Calu3 (cell line): ENCODE results near the gene CTNNA2. TPM values are rescaled to one million over a fixed set of nuclear protein-coding genes. Genes with fewer than 3 reads are reported as not detected.

Source experiments
- BruUV-seq: library from RNA; stranded (reverse); fragments of 400-500 nt; replicated peaks from 2 replicates; lab custom pipeline; 2021; lab: Mats Ljungman, UMichigan
- CTCF ChIA-PET: fragments of 300-600 bp; sonication (Branson Sonifier 250); formaldehyde crosslinking; loops from one replicate; lab custom pipeline; 2022; ENCODE audit warnings: antibody characterized with exemption; lab: Charles Lee
- DNase-seq: peaks from one replicate; pipeline ENCODE4 v3.0.0; 2022
- H3K27ac Mint-ChIP-seq: one replicate; pipeline ENCODE4 v1.8.0; 2022; ENCODE audit warnings: mixed read lengths; ENCODE audit not compliant: unreplicated experiment
- H3K27me3 Mint-ChIP-seq: one replicate; pipeline ENCODE4 v1.8.0; 2022; ENCODE audit warnings: mixed read lengths; ENCODE audit not compliant: unreplicated experiment
- H3K36me3 Mint-ChIP-seq: one replicate; pipeline ENCODE4 v1.8.0; 2022; ENCODE audit warnings: mild to moderate bottlenecking, moderate library complexity, mixed read lengths; ENCODE audit not compliant: insufficient read depth, unreplicated experiment
- H3K4me1 Mint-ChIP-seq: one replicate; pipeline ENCODE4 v1.8.0; 2022; ENCODE audit warnings: mild to moderate bottlenecking, low read depth, mixed read lengths; ENCODE audit not compliant: unreplicated experiment
- H3K4me3 Mint-ChIP-seq: one replicate; pipeline ENCODE4 v1.8.0; 2022; ENCODE audit warnings: mild to moderate bottlenecking, low read depth, moderate library complexity, mixed read lengths; ENCODE audit not compliant: unreplicated experiment
- H3K9me3 Mint-ChIP-seq: one replicate; pipeline ENCODE4 v1.8.0; 2022; ENCODE audit warnings: low read depth, mixed read lengths; ENCODE audit not compliant: unreplicated experiment
- CTCF ChIP-seq: fragments of 200-600 bp; IDR thresholded peaks from one replicate; pipeline ENCODE4 v1.8.0; 2022; ENCODE audit warnings: antibody characterized with exemption; ENCODE audit not compliant: unreplicated experiment
- intact Hi-C: fragments of 100-400 bp; cut with micrococcal nuclease; formaldehyde crosslinking; loops from one replicate; pipeline ENCODE4 v1.10.0; 2022; ENCODE audit not compliant: unreplicated experiment
- total RNA-seq: library from RNA; stranded (reverse); gene quantifications from 2 replicates; pipeline ENCODE4 v1.2.3, GENCODE V29; 2022

Gene CTNNA2
- total RNA-seq, 1 experiment from 2014 or later = not detected

DNA sequence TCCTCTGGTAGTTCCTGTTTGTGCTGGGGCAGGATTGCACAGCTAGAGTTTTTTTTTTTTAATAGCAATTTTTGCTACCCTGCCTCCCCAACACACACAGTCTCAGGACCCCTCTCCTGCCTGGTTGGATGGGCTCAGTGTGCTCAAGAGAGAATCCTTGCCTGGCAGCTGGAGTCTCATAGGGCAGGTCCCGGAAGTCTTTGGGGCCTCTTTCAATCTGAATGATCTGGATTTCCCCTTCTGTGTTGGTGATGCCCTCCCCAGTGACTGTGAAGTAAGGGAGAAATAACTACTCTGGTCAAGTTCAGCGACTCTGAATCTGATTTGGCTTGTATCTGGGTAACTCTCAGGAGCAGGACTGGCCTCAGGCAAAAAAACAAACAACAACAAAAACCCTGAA, 1012.3 kb downstream of the CTNNA2 start:
- Mint-ChIP-seq H3K27me3 (no peaks in the 10 kb centered on the region), H3K27ac (no peak overlapping the region), H3K9me3 (peaks cover 3% of the 10 kb centered on the region), H3K36me3 (no peaks in the 10 kb centered on the region), H3K4me1 (no peaks in the 10 kb centered on the region), H3K4me3 (no peak overlapping the region)
- CTCF ChIA-PET = no interaction called here
- no peak for TF ChIP-seq CTCF
- no peak for DNase-seq
- intact Hi-C loops = no loop called here
- no TSS peak for BruUV-seq

GRCh38 chr2:80527119-80527518, 1014.3 kb downstream of the CTNNA2 start:
- no TSS peak for BruUV-seq
- Mint-ChIP-seq H3K27ac (no peak overlapping the region), H3K4me1 (no peaks in the 10 kb centered on the region), H3K36me3 (no peaks in the 10 kb centered on the region), H3K9me3 (peaks cover 10% of the 10 kb centered on the region), H3K27me3 (no peaks in the 10 kb centered on the region), H3K4me3 (no peak overlapping the region)
- intact Hi-C loops = no loop called here
- CTCF ChIA-PET = no interaction called here
- no peak for DNase-seq
- no peak for TF ChIP-seq CTCF

GRCh38 chr2:80529466-80530165, 1016.8 kb downstream of the CTNNA2 start:
- Mint-ChIP-seq H3K36me3 (no peaks in the 10 kb centered on the region), H3K4me1 (no peaks in the 10 kb centered on the region), H3K9me3 (peaks cover 17% of the 10 kb centered on the region), H3K27me3 (no peaks in the 10 kb centered on the region), H3K27ac (no peak overlapping the region), H3K4me3 (no peak overlapping the region)
- no peak for DNase-seq
- no peak for TF ChIP-seq CTCF
- BruUV-seq = no TSS peak
- intact Hi-C loops = no loop called here
- CTCF ChIA-PET = no interaction called here

GRCh38 chr2:80530442-80531064, 1017.7 kb downstream of the CTNNA2 start:
- no peak for DNase-seq
- Mint-ChIP-seq H3K27me3 (no peaks in the 10 kb centered on the region), H3K36me3 (no peaks in the 10 kb centered on the region), H3K4me1 (no peaks in the 10 kb centered on the region), H3K4me3 (no peak overlapping the region), H3K27ac (no peak overlapping the region), H3K9me3 (peaks cover 17% of the 10 kb centered on the region)
- no TSS peak for BruUV-seq
- CTCF ChIA-PET = no interaction called here
- TF ChIP-seq CTCF = no peak
- intact Hi-C loops = no loop called here
